HepG2 (cell line): Measurements from ENCODE around the gene CFL1. TPM values are rescaled to one million over a fixed set of nuclear protein-coding genes. Genes with fewer than 3 reads are reported as not detected.

Source experiments
- CAMTA2 ChIP-seq: sonication (generic); formaldehyde crosslinking; IDR thresholded peaks from 2 replicates; pipeline ENCODE4 v1.4.0; 2020; ENCODE audit warnings: mild to moderate bottlenecking, missing genetic modification reagents, borderline replicate concordance
- ETS1 ChIP-seq: sonication (generic); formaldehyde crosslinking; IDR thresholded peaks from 2 replicates; pipeline ENCODE4 v1.4.0; 2020; ENCODE audit warnings: missing genetic modification reagents
- MEIS1 ChIP-seq: sonication (generic); formaldehyde crosslinking; IDR thresholded peaks from 2 replicates; pipeline ENCODE4 v1.9.0; 2021; ENCODE audit warnings: mild to moderate bottlenecking, missing genetic modification reagents, moderate library complexity, borderline replicate concordance
- MTF1 ChIP-seq: sonication (generic); formaldehyde crosslinking; IDR thresholded peaks from 2 replicates; pipeline ENCODE4 v1.5.0; 2020; ENCODE audit warnings: missing genetic modification reagents
- NR1H2 ChIP-seq: sonication (generic); formaldehyde crosslinking; IDR thresholded peaks from 2 replicates; pipeline ENCODE4 v1.8.1; 2022; ENCODE audit warnings: low read depth, missing genetic modification reagents, borderline replicate concordance
- NR2C2 ChIP-seq: sonication (generic); formaldehyde crosslinking; IDR thresholded peaks from 2 replicates; pipeline ENCODE4 v1.4.0; 2020; ENCODE audit warnings: missing genetic modification reagents, mild to moderate bottlenecking, moderate library complexity, borderline replicate concordance
- PBX3 ChIP-seq: sonication (generic); formaldehyde crosslinking; IDR thresholded peaks from 2 replicates; pipeline ENCODE4 v1.8.1; 2023; ENCODE audit warnings: missing genetic modification reagents, inconsistent platforms, borderline replicate concordance
- TCF7 ChIP-seq: sonication (generic); IDR thresholded peaks from 2 replicates; pipeline ENCODE4 v1.6.1; 2016; ENCODE audit warnings: antibody characterized with exemption, low read depth
- ZC3H4 ChIP-seq: sonication (generic); formaldehyde crosslinking; IDR thresholded peaks from 2 replicates; pipeline ENCODE4 v1.4.0; 2020; ENCODE audit warnings: missing genetic modification reagents, borderline replicate concordance
- ZFP90 ChIP-seq: sonication (generic); formaldehyde crosslinking; IDR thresholded peaks from 2 replicates; pipeline ENCODE4 v1.8.0; 2022; ENCODE audit warnings: missing genetic modification reagents, mild to moderate bottlenecking, inconsistent platforms, borderline replicate concordance
- ZNF362 ChIP-seq: sonication (generic); formaldehyde crosslinking; IDR thresholded peaks from 2 replicates; pipeline ENCODE4 v1.4.0; 2020; ENCODE audit warnings: missing genetic modification reagents, mild to moderate bottlenecking, borderline replicate concordance
- ZNF547 ChIP-seq: sonication (generic); formaldehyde crosslinking; IDR thresholded peaks from 2 replicates; pipeline ENCODE4 v1.5.1; 2020; ENCODE audit warnings: mild to moderate bottlenecking, missing genetic modification reagents
- ZNF569 ChIP-seq: sonication (generic); formaldehyde crosslinking; IDR thresholded peaks from 2 replicates; pipeline ENCODE4 v1.5.0; 2020; ENCODE audit warnings: mild to moderate bottlenecking, missing genetic modification reagents, moderate library complexity, borderline replicate concordance
- ZNF7 ChIP-seq: IDR thresholded peaks from 2 replicates; pipeline ENCODE4 v1.6.1; 2016; ENCODE audit warnings: missing biosample characterization, missing genetic modification reagents
- ZNF768 ChIP-seq: sonication (generic); formaldehyde crosslinking; IDR thresholded peaks from 2 replicates; pipeline ENCODE4 v1.4.0; 2020; ENCODE audit warnings: missing genetic modification reagents
- ZNF788 ChIP-seq: sonication (generic); formaldehyde crosslinking; IDR thresholded peaks from 2 replicates; pipeline ENCODE4 v1.5.0; 2020; ENCODE audit warnings: mild to moderate bottlenecking, missing genetic modification reagents, borderline replicate concordance
- polyA plus RNA-seq, 8 experiments: library from polyadenylated mRNA; depleted of rRNA in 3 of 8; stranded (reverse) in 7 of 8; unstranded in 1 of 8; fragments of >200 nt; fragmentation: Illumina TruSeq in 4 of 8; extraction: Trizol in 4 of 8; gene quantifications; 2 replicates each; pipeline versions ENCODE4 v1.2.1 to v1.2.3, GENCODE V29; 2011 to 2016; ENCODE audit warnings: low read depth in 4 of 8, missing spikeins in 1 of 8, mixed read lengths in 1 of 8; ENCODE audit not compliant: insufficient read depth in 1 of 8
- total RNA-seq, 5 experiments: library from RNA; depleted of rRNA; stranded (reverse); fragments of >200 nt; fragmentation: Illumina TruSeq; extraction: Trizol; gene quantifications; 2 replicates each; pipeline ENCODE4 v1.2.3, GENCODE V29; 2016; ENCODE audit warnings: low read depth in 1 of 5
- TF ChIP-seq, protein P1 (sequence below): sonication (generic); formaldehyde crosslinking; IDR thresholded peaks from 2 replicates; pipeline ENCODE4 v1.4.0; 2020; ENCODE audit warnings: missing genetic modification reagents
- TF ChIP-seq, protein P2 (sequence below): sonication (generic); formaldehyde crosslinking; IDR thresholded peaks from 2 replicates; pipeline ENCODE4 v1.5.0; 2020; ENCODE audit warnings: mild to moderate bottlenecking, missing genetic modification reagents

The CFL1 gene
- total and polyA plus RNA-seq, 2 of the 13 experiments (the other 11 are each of a cell fraction or from before 2014, with no cell fraction given): 379 to 383 TPM

GRCh38 chr11:65890324-65891218, 32.6 kb upstream of the CFL1 start, which contains the start of gene CCDC85B (continued):
- TF ChIP-seq, protein P1, sequence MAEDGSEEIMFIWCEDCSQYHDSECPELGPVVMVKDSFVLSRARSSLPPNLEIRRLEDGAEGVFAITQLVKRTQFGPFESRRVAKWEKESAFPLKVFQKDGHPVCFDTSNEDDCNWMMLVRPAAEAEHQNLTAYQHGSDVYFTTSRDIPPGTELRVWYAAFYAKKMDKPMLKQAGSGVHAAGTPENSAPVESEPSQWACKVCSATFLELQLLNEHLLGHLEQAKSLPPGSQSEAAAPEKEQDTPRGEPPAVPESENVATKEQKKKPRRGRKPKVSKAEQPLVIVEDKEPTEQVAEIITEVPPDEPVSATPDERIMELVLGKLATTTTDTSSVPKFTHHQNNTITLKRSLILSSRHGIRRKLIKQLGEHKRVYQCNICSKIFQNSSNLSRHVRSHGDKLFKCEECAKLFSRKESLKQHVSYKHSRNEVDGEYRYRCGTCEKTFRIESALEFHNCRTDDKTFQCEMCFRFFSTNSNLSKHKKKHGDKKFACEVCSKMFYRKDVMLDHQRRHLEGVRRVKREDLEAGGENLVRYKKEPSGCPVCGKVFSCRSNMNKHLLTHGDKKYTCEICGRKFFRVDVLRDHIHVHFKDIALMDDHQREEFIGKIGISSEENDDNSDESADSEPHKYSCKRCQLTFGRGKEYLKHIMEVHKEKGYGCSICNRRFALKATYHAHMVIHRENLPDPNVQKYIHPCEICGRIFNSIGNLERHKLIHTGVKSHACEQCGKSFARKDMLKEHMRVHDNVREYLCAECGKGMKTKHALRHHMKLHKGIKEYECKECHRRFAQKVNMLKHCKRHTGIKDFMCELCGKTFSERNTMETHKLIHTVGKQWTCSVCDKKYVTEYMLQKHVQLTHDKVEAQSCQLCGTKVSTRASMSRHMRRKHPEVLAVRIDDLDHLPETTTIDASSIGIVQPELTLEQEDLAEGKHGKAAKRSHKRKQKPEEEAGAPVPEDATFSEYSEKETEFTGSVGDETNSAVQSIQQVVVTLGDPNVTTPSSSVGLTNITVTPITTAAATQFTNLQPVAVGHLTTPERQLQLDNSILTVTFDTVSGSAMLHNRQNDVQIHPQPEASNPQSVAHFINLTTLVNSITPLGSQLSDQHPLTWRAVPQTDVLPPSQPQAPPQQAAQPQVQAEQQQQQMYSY (CRISPR knock-in tag): peak; percentile 44; the same call in 1 of the 2 replicates
- no peak for TF ChIP-seq ZNF569 (CRISPR knock-in tag)
- no peak for TF ChIP-seq CAMTA2 (CRISPR knock-in tag)
- TF ChIP-seq PBX3 (CRISPR knock-in tag): 0 out of 2 replicates have a peak, but pooled peaks have one; percentile 23
- no peak for TF ChIP-seq ZNF7 (CRISPR knock-in tag)
- TF ChIP-seq ETS1 (CRISPR knock-in tag): 0 out of 2 replicates have a peak, but pooled peaks have one; percentile 78
- no peak for TF ChIP-seq TCF7
- peak; percentile 63; the same call in 1 of the 2 replicates for TF ChIP-seq ZFP90 (CRISPR knock-in tag)
- 0 out of 2 replicates have a peak, but pooled peaks have one; percentile 60 for TF ChIP-seq NR1H2 (CRISPR knock-in tag)
- TF ChIP-seq NR2C2 (CRISPR knock-in tag): peak; percentile 52
- TF ChIP-seq ZC3H4 (CRISPR knock-in tag): no peak
- TF ChIP-seq, protein P2, sequence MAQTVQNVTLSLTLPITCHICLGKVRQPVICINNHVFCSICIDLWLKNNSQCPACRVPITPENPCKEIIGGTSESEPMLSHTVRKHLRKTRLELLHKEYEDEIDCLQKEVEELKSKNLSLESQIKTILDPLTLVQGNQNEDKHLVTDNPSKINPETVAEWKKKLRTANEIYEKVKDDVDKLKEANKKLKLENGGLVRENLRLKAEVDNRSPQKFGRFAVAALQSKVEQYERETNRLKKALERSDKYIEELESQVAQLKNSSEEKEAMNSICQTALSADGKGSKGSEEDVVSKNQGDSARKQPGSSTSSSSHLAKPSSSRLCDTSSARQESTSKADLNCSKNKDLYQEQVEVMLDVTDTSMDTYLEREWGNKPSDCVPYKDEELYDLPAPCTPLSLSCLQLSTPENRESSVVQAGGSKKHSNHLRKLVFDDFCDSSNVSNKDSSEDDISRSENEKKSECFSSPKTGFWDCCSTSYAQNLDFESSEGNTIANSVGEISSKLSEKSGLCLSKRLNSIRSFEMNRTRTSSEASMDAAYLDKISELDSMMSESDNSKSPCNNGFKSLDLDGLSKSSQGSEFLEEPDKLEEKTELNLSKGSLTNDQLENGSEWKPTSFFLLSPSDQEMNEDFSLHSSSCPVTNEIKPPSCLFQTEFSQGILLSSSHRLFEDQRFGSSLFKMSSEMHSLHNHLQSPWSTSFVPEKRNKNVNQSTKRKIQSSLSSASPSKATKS (CRISPR knock-in tag): no peak
- TF ChIP-seq MEIS1 (CRISPR knock-in tag): no peak; the same call in 1 of the 2 replicates
- TF ChIP-seq ZNF547 (CRISPR knock-in tag): peak; percentile 85
- TF ChIP-seq ZNF768 (CRISPR knock-in tag): peak; percentile 31; the same call in 1 of the 2 replicates
- TF ChIP-seq ZNF362 (CRISPR knock-in tag): no peak
- peak; percentile 82 for TF ChIP-seq MTF1 (CRISPR knock-in tag)
- peak; percentile 26; the same call in 1 of the 2 replicates for TF ChIP-seq ZNF788
